Naive thymus-derived CD8-positive, alpha-beta T cell (primary cell): ENCODE measurements around the gene DOK5. TPM values are rescaled to one million over a fixed set of nuclear protein-coding genes. Genes with fewer than 3 reads are reported as not detected.

Experiments used
- ATAC-seq, 2 donors: fragments of 150-1000 bp; cut with Tn5 transposase in 1 of 2; sonication (Bioruptor Pico), chemical (Tn5 transposase) in 1 of 2; 1 replicate in 1 of 2; 2 replicates in 1 of 2; pipeline ENCODE4 v1.10.0; 2021; ENCODE audit warnings: mild to moderate bottlenecking in 2 of 2, moderate library complexity in 2 of 2
- POLR2A ChIA-PET: fragments of 350-600 bp; sonication (Branson Sonifier 250); formaldehyde crosslinking; loops from one replicate; lab custom pipeline; 2021; ENCODE audit warnings: antibody characterized with exemption; lab: Charles Lee
- DNase-seq, 10 donors: peaks; one replicate each; pipeline versions ENCODE4 v3.0.0 to v3.0.0-alpha.2; 2020 to 2022
- H3K27ac Mint-ChIP-seq, 10 donors: one replicate each; pipeline ENCODE4 v1.8.0; 2020 to 2022; ENCODE audit warnings: mild to moderate bottlenecking in 10 of 10, mixed read lengths in 10 of 10, moderate library complexity in 4 of 10, inconsistent platforms in 1 of 10
- H3K27me3 Mint-ChIP-seq, 5 donors: one replicate each; pipeline ENCODE4 v1.8.0; 2021 to 2022; ENCODE audit warnings: mixed read lengths in 5 of 5
- H3K36me3 Mint-ChIP-seq, 3 donors: one replicate each; pipeline ENCODE4 v1.8.0; 2020 to 2022; ENCODE audit warnings: mixed read lengths in 3 of 3, mild to moderate bottlenecking in 2 of 3, inconsistent platforms in 1 of 3
- H3K4me1 Mint-ChIP-seq, 4 donors: one replicate each; pipeline ENCODE4 v1.8.0; 2021 to 2022; ENCODE audit warnings: mixed read lengths in 4 of 4
- H3K4me3 Mint-ChIP-seq, 10 donors: one replicate each; pipeline ENCODE4 v1.8.0; 2020 to 2022; ENCODE audit warnings: mild to moderate bottlenecking in 10 of 10, mixed read lengths in 10 of 10, moderate library complexity in 6 of 10, inconsistent platforms in 1 of 10
- H3K9me3 Mint-ChIP-seq, 9 donors: one replicate each; pipeline ENCODE4 v1.8.0; 2020 to 2022; ENCODE audit warnings: mixed read lengths in 9 of 9, mild to moderate bottlenecking in 3 of 9, inconsistent platforms in 1 of 9, moderate library complexity in 1 of 9
- polyA plus RNA-seq, 3 donors: library from polyadenylated mRNA; unstranded; fragments of 300-500 nt; fragmentation: Illumina TruSeq; gene quantifications; one replicate each; pipeline ENCODE4 v1.2.3, GENCODE V29; 2021
- total RNA-seq, 8 experiments: library from RNA in 2 of 8; stranded (reverse) in 2 of 8; gene quantifications; one replicate each; pipeline ENCODE4 v1.2.3 and lab custom pipeline; 2021 to 2026

Gene DOK5
- total and polyA plus RNA-seq, 5 experiments from 2014 or later, result not detected

DNA sequence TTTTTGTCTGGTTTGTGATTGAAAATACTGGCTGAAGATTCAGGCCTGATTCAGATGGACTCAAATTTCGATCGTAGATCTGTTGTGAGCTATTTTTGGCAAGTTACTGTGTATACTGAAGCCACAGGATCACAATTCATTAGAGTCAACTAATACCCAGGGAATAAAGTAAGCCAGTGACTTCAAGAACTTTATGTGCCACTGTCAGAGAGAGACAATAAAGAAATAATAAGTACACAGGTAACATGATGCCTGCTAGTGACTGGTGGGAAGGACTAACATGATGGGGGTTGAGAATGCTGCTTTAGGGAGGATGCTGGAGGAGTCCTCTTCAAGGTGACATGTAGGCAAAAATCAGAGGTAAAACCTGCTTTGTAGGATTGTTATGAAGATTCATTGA, 215.9 kb downstream of the DOK5 start:
- H3K27ac Mint-ChIP-seq, result no peak overlapping the region
- H3K36me3 Mint-ChIP-seq, result no peaks in the 10 kb centered on the region
- H3K27me3 Mint-ChIP-seq, result peaks cover 2 to 13% (median 9%) of the 10 kb centered on the region in 5 donors
- no peaks in the 10 kb centered on the region for H3K4me1 Mint-ChIP-seq
- POLR2A ChIA-PET, result no interaction called here
- peaks cover 0 to 1% (median 0%) of the 10 kb centered on the region in 9 donors for H3K9me3 Mint-ChIP-seq
- no peak overlapping the region for H3K4me3 Mint-ChIP-seq
- ATAC-seq (no peak), DNase-seq (no peak)

- POLR2A ChIA-PET, result no interaction called here
- Mint-ChIP-seq H3K4me3 (no peak overlapping the region), H3K27me3 (peaks cover 2 to 17% (median 8%) of the 10 kb centered on the region in 5 donors)
Observed at GRCh38 chr20:54692168-54692887, 216.9 kb downstream of the DOK5 start.

DNA sequence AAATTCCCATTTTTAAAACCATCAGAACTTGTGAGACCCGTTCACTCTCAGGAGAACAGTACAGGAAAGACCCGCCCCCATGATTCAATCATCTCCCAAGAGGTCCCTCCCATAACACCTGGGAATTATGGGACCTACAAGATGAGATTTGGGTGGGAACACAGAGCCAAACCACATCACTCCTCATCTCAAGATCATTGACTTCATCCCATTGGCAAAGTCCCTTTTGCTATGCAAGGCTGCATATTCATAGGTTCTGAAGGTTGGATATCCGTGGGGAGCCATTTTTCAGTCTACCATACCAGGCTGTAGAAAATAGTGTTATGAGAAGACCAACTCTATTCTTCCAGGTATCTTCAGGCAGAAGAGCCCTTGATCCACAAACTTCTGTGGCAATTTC, 219.1 kb downstream of the DOK5 start:
- POLR2A ChIA-PET, result no interaction called here
- no peak overlapping the region for H3K27ac Mint-ChIP-seq
- ATAC-seq (no peak), DNase-seq (no peak)
- peaks cover 0 to 1% (median 0%) of the 10 kb centered on the region in 9 donors for H3K9me3 Mint-ChIP-seq
- H3K27me3 Mint-ChIP-seq, result peaks cover 2 to 17% (median 10%) of the 10 kb centered on the region in 5 donors
- no peaks in the 10 kb centered on the region for H3K4me1 Mint-ChIP-seq
- H3K36me3 Mint-ChIP-seq, result no peaks in the 10 kb centered on the region
- H3K4me3 Mint-ChIP-seq, result no peak overlapping the region

More at GRCh38 chr20:54692168-54692887, 216.9 kb downstream of the DOK5 start:
- ATAC-seq (no peak), DNase-seq (no peak)
- H3K4me1 Mint-ChIP-seq, result no peaks in the 10 kb centered on the region
- H3K36me3 Mint-ChIP-seq, result no peaks in the 10 kb centered on the region
- no peak overlapping the region for H3K27ac Mint-ChIP-seq
- H3K9me3 Mint-ChIP-seq, result peaks cover 0 to 1% (median 0%) of the 10 kb centered on the region in 9 donors

GRCh38 chr20:54698373-54698772, 223.0 kb downstream of the DOK5 start:
- H3K9me3 Mint-ChIP-seq, result peaks cover 0 to 1% (median 0%) of the 10 kb centered on the region in 9 donors
- peaks cover 1 to 19% (median 6%) of the 10 kb centered on the region in 5 donors for H3K27me3 Mint-ChIP-seq
- no peaks in the 10 kb centered on the region for H3K4me1 Mint-ChIP-seq
- H3K27ac Mint-ChIP-seq, result no peak overlapping the region
- POLR2A ChIA-PET, result no interaction called here
- H3K36me3 Mint-ChIP-seq, result no peaks in the 10 kb centered on the region
- DNase-seq (no peak), ATAC-seq (no peak)
- no peak overlapping the region for H3K4me3 Mint-ChIP-seq
